HG02610 (cell line): ENCODE results near the gene GLYAT.

Experiments
- ATAC-seq: cut with Tn5 transposase; IDR thresholded peaks from one replicate; pipeline ENCODE4 v1.9.1; 2021; ENCODE audit warnings: mild to moderate bottlenecking, moderate library complexity; ENCODE audit not compliant: unreplicated experiment

Gene GLYAT, protein sequence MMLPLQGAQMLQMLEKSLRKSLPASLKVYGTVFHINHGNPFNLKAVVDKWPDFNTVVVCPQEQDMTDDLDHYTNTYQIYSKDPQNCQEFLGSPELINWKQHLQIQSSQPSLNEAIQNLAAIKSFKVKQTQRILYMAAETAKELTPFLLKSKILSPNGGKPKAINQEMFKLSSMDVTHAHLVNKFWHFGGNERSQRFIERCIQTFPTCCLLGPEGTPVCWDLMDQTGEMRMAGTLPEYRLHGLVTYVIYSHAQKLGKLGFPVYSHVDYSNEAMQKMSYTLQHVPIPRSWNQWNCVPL

DNA sequence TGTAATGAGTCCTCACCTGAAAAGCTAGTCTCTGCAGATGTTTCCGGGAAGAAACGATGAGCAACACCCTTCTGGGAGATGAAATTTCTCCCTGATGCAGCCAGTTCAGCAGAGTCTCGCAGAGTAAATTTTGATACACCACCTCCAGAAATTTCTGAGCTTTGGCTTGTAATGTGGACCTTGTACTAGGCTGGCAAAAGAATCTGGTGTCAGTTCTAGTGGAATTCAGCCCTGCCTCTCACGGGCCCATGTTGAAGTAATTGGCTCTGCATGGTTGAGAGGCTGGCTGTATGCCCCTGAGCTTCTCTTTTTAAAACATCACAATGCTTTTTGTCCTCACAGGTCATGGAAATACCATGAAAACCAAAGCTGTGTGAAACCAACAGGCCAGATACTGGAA is at the start of gene GLYAT:
TSS of gene GLYAT (minus strand) at position 125 of the 400 bp plus-strand sequence. CDS start 7,447 bp downstream, outside the sequence.
- ATAC-seq, result no peak

DNA sequence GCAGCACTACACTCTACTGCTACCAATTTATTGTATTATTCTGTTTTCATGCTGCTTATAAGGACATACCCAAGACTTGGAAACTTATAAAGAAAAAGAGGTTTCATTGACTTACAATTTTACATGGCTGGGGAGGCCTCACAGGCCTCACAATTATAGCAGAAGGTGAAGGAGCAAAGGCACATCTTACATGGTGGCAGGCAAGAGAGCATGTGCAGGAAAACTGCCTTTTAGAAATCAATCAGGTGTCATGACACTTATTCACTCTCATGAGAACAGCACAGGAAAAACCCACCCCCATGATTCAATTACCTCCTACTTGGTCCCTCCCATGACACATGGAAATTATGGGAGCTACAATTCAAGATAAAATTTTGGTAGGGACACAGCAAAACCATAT is 49.6 kb upstream of the GLYAT start:
- no peak for ATAC-seq

DNA sequence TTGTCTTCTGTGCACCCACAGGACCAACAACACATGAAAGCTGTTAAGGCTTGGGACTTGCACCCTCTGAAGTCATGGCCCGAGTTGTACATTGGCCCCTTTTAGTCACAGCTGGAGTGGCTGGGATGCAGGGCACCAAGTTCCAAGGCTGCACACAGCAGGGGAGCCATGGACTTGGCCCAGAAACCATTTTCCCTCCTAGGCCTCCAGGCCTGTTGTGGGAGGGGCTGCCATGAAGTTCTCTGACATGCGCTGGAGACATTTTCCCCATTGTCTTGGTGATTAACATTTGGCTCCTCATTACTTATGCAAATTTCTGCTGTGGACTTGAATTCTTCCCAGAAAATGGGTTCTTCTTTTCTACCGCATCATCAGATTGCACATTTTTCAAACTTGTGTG is 48.8 kb upstream of the GLYAT start:
- ATAC-seq, result no peak

DNA sequence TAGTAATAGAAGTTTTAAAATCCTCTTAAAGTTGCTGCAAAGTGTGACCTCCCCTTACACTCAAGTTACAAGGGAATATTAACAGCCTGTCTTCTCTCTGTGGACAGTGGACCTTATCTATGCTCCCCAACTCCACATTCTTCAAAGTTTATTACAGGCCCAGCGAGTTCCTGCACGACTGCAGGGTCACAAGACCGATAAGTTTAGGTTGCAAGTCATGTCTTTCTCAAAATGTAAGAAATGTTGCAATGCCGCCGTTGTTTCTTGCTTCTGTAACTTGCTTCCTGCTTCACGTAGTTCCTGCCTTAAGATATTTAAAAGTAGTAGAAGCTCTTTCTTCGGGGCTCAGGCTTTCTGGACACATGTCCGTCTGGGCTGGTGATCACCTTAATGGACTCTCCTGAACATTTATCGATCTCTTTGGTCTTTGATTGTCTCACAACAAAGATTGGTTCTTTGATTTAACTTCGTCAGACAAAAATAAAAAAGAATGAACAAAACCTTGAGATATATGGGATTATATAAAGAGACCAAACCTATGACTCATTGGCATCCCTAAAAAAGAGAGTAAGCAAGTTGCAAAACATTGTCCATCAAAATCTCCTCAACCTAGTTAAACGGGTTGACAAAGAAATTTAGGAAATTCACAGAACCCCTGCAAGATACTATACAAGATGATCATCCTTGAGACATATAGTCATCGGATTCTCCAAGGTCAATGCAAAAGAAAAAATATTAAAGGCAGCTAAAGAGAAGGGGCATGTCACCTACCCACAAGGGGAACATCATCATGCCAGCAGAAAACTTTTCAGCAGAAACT is 45.4 kb upstream of the GLYAT start:
- no peak for ATAC-seq

DNA sequence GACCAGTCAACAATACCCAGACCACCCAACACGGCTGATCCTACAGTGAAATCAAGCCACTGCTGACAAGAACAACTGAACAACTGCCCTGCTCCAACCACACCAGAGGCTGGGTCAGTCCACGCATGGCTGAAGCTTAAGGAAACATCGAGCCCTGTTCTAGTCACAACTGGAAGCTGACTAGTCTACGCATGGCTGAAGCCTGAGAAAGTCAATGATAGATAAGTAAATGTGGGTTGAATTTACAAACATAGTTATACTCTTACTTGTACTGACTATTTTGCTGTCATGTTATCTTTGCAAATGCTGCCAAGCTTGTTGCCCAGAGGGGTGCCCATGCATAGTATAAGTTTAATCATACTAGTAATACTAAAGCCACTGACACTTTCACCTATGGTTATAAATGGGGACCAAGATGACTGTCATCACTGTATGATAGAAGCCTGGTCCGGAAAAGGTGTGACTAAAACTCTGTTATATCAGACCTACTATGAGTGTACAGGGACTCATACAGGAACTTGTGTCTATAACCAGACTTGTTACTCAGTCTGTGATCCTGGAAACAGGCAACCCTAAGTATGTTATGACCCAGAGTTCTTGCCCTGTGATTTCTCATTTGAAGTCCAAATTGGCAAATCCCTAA is 43.4 kb upstream of the GLYAT start:
- ATAC-seq, result no peak

DNA sequence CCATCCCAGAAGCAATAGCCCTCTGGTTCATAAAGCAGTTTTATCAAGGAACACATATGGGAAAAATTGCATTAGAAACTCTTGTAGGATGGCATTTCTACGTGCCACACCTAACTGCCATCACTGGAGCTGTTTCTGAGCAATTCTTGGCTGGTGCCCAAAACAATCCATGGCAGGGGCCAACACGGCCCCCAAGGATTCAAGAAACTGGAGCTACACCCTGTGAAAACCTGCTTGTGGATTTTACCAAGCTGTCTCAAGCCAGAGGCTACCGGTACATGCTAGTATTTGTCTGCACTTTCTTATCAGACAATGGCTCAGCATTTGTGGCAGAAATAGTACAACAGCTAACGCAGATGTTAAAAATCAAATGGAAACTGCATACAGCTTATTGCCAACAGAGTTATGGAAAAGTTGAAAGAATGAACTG is 42.4 kb upstream of the GLYAT start:
- ATAC-seq, result no peak

DNA sequence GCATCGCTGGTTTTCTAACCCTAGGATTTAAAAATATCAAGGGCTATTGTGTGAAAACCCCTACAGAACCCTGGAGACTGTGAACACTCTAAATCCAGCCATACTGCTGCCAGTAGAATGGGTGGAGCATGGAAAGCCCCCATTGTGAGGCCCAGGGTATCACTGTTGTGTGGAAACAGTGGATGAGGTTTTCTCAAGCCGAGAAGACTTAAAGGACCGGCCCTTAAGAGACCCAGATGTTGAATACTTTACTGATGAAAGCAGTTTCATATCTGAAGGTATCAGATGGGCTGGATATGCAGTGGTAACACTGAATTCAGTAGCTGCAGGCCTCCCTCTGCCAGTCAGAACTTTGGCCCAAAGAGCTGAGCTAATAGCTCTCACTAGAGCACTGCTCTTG is 41.6 kb upstream of the GLYAT start:
- no peak for ATAC-seq

DNA sequence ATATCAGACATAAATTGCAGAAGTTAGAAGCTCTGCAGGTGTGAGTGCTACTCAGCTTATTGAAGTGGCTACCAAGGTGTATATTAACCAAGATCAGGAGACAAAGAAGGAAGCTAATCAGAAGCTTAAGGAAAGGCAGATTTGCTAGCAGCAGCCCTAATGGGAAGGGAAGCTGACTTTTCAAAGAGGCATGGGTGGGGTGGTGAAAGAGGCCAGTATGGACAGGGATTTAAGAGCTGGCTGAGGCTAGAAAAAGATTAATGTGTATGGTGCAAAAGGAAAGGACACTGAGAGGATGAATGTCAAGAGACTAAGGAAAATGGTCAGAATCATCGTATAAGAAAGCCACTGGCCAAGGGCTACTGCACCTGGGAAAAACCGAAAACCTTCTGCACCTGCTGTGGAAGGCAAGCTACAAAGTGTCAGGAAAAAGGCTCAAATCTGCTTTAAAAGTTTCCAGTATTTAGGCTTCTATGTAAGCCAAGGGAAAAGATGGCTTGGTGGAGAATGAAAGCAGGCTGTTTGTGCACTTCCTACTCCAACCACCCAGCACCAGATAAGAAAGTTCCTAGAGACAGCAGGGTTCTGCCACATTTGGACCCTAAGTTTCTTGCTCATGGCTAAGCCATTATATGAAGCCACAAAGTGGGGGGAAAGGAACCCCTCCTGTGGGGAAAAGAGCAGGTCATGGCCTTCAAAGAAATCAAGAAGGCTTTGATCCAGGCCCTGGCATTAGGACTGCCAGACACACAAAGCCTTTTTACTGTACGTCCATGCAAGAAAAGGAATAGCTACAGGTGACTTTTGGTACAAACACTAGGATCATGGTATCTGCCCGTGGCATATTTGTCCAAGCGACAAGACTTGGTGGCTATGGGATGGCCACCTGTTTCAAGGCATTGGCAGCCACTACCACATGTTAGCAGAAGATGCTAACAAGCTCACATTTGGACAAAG is 40.9 kb upstream of the GLYAT start:
- ATAC-seq, result no peak

DNA sequence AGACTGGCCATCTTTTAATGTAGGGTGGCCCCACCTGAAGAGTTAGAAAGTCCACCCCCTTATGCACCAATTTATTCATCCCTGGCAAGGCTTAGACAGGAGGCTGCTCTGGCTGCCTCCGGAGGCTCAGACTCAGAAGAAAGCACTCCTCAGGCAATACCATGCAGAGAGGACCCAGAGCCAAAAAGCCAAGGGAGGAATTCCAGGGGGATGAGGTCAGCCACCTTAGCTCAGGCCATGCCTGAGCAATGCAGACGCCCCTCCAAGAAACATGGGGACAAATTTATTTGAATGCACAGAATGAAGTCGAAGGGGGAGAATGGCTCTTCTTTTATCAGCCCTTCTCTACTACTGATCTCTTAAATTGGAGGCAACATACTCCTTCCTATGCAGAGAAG is 39.7 kb upstream of the GLYAT start:
- ATAC-seq, result no peak

DNA sequence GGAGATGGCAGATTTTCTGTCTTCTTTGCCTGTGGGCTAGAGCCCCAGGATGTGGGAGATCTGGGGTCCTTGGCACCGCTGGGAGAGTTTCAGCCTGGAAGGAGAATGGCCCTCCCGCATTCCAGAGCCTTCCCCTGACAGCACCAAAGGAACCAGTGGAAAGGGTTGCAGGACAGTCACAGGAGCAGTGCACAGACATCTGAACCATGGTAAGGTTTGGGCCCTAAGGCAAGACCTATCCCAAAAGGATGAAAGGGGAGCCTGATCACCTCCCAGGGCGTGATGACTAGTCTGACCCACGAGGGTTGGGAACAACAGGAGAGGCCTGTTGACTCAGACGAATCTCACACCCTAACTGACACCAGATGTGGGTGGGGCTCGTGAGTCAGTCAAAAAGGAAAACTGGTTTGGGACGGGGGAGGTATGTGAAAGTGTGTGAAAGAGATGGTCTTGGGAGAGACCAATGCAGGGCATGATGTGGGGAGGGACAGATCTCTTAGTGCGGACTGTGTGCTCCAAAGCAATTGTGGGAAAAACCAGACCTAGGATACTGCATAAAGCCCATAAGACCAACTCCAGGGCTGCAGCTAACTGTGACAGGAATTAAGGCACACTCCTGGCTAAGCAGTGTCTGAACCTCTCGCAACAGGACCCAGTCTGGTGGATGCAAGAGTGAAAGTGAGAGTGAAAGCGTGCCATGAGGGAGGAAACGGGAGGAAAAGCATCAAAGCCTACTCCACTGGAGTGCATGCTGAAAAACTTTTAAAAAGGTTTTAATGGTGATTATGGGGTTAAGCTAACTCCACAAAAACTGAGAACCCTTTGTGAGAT is 39.1 kb upstream of the GLYAT start:
- no peak for ATAC-seq

DNA sequence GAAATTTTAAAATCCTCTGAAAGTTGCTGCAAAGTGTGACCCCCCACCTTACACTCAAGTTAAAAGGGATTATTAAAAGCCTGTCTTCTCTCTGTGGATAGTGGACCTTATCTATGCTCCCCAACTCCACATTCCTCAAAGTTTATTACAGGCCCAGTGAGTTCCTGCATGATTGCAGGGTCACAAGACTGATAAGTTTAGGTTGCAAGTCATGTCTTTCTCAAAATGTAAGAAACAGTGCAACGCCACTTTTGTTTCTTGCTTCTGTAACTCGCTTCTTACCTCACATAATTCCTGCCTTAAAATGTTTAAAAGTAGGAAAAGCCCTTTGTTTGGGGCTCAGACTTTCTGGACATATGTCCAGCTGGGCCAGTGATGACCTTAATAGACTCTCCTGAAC is 38.4 kb upstream of the GLYAT start:
- no peak for ATAC-seq

DNA sequence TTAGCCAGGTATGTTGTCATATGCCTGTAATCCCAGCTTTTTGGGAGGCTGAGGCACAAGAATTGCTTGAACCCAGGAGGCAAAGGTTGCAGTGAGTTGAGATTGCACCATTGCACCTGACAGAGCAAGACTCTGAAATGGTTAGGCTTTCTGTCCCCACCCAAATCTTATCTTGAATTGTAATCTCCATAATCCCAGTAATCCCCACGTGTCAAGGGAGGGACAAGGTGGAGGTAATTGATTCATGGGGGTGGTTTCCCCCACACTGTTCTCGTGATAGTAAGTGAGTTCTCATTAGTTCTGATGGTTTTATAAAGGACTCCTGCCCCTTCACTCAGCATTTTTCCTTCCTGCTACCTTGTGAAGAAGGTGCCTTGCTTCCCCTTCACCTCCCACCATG is 37.6 kb upstream of the GLYAT start:
- ATAC-seq, result no peak

DNA sequence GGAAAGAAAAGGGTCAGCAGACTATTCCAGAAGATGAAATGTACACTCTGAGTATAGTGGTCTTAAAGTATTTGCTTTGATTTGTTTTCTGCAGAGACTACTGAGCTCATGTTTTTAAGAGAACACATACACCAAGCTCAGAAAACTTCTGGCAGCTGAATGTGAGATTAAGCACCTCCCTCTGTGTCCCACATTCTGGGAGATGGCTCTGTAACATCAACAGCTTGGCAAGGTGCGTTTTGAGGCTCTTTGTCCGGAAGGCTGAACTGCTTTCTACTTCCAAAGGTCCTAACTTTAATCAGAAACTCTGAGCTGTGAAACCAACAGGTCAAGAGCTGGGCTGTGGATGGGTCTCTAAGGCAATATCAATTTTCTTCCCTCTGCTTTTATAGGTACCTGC is 36.4 kb upstream of the GLYAT start:
- ATAC-seq, result no peak

DNA sequence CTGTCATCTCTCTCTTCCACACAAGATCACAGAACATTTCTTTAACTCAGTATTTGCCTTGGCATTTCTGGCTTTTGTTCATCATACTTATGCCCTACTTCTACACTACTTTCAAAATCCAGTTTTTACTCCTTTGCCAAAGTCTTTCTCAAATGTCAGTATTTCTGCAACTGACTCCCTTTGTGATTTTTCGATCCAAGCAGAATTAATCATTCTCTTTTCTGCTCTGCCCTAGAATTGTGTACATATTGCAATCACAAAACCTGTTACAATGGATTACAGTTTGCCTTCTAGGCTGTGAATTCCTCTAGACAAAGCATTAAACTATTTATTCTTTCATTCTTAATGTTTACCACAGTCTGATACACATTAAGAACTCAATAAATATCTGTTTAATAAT is 33.3 kb upstream of the GLYAT start:
- ATAC-seq, result no peak

DNA sequence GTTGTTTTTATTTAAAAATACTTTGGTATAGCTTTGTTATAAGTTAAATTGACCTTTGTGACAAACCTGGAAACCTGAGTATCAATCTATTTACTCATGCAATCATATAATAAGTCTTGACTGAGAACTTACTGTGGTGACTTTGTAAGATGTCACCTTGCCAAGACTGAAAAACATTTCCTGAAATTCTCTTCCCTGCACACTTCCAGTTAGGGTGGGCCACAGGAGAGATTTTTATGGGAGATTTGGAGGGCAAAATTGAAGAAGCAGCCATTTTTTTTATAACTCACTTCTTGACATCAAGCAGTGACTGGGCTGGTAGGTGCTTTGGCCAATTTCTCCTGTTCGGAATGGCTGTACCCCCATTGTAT is 31.4 kb upstream of the GLYAT start:
- no peak for ATAC-seq

DNA sequence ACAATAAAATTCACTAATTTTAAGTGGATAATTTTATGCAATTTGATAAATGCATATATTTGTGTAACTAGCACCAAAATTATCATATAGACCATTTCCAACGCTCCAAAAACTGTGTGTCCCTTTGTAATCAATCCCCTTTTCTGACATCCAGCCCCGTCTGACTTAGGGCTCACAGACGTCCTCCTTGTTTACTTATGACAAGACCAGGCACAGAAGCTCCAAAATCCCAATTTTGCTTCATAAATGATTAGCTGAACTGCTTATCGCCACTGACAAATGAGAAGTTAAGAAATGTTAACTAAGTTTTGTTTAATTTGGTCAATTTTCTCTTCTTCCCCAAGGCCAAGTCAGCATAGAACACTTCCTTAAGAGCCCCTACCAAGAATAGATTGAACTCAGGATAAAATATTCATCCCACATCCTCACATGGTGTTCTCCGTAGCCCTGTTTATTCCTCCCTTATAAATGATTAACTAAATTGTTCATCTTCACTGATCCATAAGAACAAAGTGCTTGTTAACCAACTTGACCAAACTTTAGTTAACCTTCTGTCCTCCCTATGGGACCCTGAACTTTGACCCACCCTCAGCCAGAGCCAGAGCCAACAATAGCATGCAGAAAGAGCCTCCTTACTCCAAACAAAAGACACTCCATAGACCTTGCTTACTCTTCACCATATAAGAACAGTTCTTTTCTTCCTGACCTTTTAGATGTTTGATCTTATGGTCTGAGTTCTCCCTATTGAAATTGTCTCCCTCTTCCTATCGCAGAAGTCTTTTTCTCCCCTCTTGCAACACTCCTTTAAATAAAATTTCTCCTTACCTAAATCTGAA is 30.8 kb upstream of the GLYAT start:
- ATAC-seq, result no peak

DNA sequence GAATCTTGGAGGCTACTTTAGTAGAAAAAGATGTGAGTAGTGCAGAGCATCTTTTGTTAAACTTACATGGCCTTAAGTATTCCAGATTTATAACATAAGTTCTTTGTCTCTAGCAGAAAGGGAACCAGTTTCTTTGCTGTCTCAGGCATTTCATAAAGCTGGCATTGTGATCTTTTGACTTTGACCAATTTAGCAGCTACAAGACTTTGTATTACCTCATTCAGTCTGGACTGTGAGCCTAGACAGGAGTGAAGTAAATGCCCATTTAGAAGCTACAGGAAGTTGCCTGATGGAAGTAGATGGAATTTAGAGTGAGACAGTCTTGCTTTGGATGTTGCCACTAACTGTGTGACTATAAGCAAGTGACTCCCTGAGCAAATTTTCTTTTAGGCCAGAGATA is 25.7 kb upstream of the GLYAT start:
- ATAC-seq, result no peak

DNA sequence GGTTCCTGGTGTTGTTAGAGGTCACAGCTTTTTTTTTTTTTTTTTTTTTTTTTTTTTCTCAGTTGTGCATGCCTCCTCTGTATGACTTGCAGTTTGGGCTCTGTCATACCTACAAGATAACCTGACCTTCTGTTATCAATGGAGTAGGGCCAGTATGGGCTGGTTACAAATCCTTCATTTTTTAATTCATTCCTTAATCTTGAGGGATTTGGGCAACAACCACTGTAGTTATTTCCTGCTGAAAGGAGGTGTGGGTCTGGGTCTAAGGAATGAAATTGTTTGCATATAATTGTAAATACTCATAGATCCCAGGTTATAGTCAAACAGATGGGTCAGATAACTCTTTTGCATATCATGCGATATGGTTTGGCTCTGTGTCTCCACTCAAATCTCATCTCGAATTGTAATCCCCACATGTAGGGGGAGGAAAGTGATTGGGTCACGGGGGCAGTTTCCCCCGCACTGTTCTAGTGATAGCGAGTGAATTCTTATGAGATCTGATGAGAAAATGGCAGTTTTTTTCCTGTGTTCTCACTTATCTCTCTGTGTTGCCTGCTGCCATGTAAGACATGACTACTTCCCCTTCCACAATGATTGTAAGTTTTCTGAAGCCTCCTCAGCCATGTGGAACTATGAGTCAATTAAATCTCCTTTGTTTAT is 14.1 kb upstream of the GLYAT start:
- no peak for ATAC-seq
